Cardiac fibroblast (primary cell): ENCODE results near the gene MBOAT2.

Source experiments
- DNase-seq, 2 donors: peaks; one replicate each; pipeline versions ENCODE4 v3.0.0 to v3.0.0-alpha.2; 2010; ENCODE audit warnings: low read depth in 2 of 2
- H3K4me3 ChIP-seq, 2 donors: replicated peaks in 1 of 2; 1 replicate in 1 of 2; 2 replicates in 1 of 2; pipeline ENCODE4 v1.5.1; 2011; ENCODE audit warnings: low read depth in 2 of 2, low read length in 2 of 2, mild to moderate bottlenecking in 2 of 2, moderate library complexity in 1 of 2
- CTCF ChIP-seq: IDR thresholded peaks from one replicate; pipeline ENCODE4 v1.5.1; 2011; ENCODE audit warnings: low read depth, mild to moderate bottlenecking, low read length, inconsistent platforms

MBOAT2 gene

GRCh38 chr2:9033385-9034168 lies 30.1 kb upstream of the MBOAT2 start:
- no peak for DNase-seq
- H3K4me3 ChIP-seq = no peak overlapping the region
- no peak for TF ChIP-seq CTCF

GRCh38 chr2:9032536-9033255 lies 29.2 kb upstream of the MBOAT2 start:
- DNase-seq = no peak
- no peak overlapping the region for H3K4me3 ChIP-seq
- no peak for TF ChIP-seq CTCF

- H3K4me3 ChIP-seq = no peak overlapping the region
- no peak for TF ChIP-seq CTCF
- peak in 1 of 2 donors; percentile 28 for DNase-seq
Observed at GRCh38 chr2:9032121-9032520, 28.6 kb upstream of the MBOAT2 start.

- no peak for TF ChIP-seq CTCF
- H3K4me3 ChIP-seq = no peak overlapping the region
- peak in 1 of 2 donors; percentile 39 for DNase-seq
Observed at GRCh38 chr2:9031246-9031645, 27.8 kb upstream of the MBOAT2 start.

GRCh38 chr2:9030841-9031240 lies 27.4 kb upstream of the MBOAT2 start:
- TF ChIP-seq CTCF = no peak
- H3K4me3 ChIP-seq = no peak overlapping the region
- peak; percentile 66 to 72 for DNase-seq

- no peak for TF ChIP-seq CTCF
- H3K4me3 ChIP-seq = no peak overlapping the region
- no peak for DNase-seq
Observed at GRCh38 chr2:9030190-9030589, 26.7 kb upstream of the MBOAT2 start.
